Liver (tissue), 9 donors: ENCODE results near the gene VPS26A. TPM values are rescaled to one million over a fixed set of nuclear protein-coding genes. Genes with fewer than 3 reads are reported as not detected.

ENCODE experiments used
- DNase-seq: peaks from one replicate; pipeline ENCODE4 v3.0.0-alpha.2; 2017; ENCODE audit warnings: low spot score
- H3K27ac ChIP-seq, 2 donors: one replicate each; pipeline ENCODE4 v1.7.0; 2013; ENCODE audit warnings: inconsistent platforms in 2 of 2, low read length in 2 of 2, control low read depth in 1 of 2, low read depth in 1 of 2, mild to moderate bottlenecking in 1 of 2
- H3K27me3 ChIP-seq, 4 donors: one replicate each; pipeline versions ENCODE4 v1.6.1 to v1.7.0; 2013; ENCODE audit warnings: low read length in 3 of 4, inconsistent platforms in 1 of 4, mild to moderate bottlenecking in 1 of 4, moderate library complexity in 1 of 4; ENCODE audit not compliant: control insufficient read depth in 4 of 4, insufficient read depth in 4 of 4
- H3K36me3 ChIP-seq, 4 donors: one replicate each; pipeline versions ENCODE4 v1.6.1 to v1.7.0; 2013; ENCODE audit warnings: low read length in 3 of 4, mild to moderate bottlenecking in 3 of 4, low read depth in 1 of 4, moderate library complexity in 1 of 4; ENCODE audit not compliant: control insufficient read depth in 4 of 4, insufficient read depth in 3 of 4
- H3K4me1 ChIP-seq, 4 donors: one replicate each; pipeline versions ENCODE4 v1.6.1 to v1.7.0; 2013; ENCODE audit warnings: low read length in 3 of 4, mild to moderate bottlenecking in 3 of 4, moderate library complexity in 1 of 4; ENCODE audit not compliant: control insufficient read depth in 4 of 4, insufficient read depth in 4 of 4
- H3K4me3 ChIP-seq, 3 donors: one replicate each; pipeline versions ENCODE4 v1.6.1 to v1.7.0; 2013; ENCODE audit warnings: low read length in 3 of 3, control low read depth in 1 of 3, low read depth in 1 of 3, mild to moderate bottlenecking in 1 of 3
- H3K9ac ChIP-seq, 2 donors: one replicate each; pipeline ENCODE4 v1.7.0; 2013; ENCODE audit warnings: low read length in 2 of 2, mild to moderate bottlenecking in 2 of 2, moderate library complexity in 2 of 2, control low read depth in 1 of 2, low read depth in 1 of 2
- H3K9me3 ChIP-seq, 4 donors: one replicate each; pipeline versions ENCODE4 v1.6.1 to v1.7.0; 2013; ENCODE audit warnings: low read length in 3 of 4; ENCODE audit not compliant: control insufficient read depth in 4 of 4
- ATF3 ChIP-seq: IDR thresholded peaks from 2 replicates; pipeline ENCODE4 v1.6.1; 2016; ENCODE audit warnings: antibody characterized with exemption
- EGR1 ChIP-seq, 2 donors: IDR thresholded peaks; 2 replicates each; pipeline ENCODE4 v1.6.1; 2016 to 2018; ENCODE audit warnings: antibody characterized with exemption in 2 of 2, low read depth in 2 of 2
- FOXA1 ChIP-seq: IDR thresholded peaks from 2 replicates; pipeline ENCODE4 v1.6.1; 2016; ENCODE audit warnings: antibody characterized with exemption
- FOXA2 ChIP-seq: IDR thresholded peaks from 2 replicates; pipeline ENCODE4 v1.6.1; 2016; ENCODE audit warnings: antibody characterized with exemption
- GABPA ChIP-seq, 2 donors: IDR thresholded peaks in 1 of 2; conservative IDR thresholded peaks in 1 of 2; 2 replicates each; pipeline ENCODE4 v1.6.1; 2016; ENCODE audit warnings: antibody characterized with exemption in 2 of 2, mild to moderate bottlenecking in 1 of 2, moderate library complexity in 1 of 2
- HNF4A ChIP-seq, 2 donors: conservative IDR thresholded peaks; 2 replicates each; pipeline ENCODE4 v1.6.1; 2016; ENCODE audit warnings: antibody characterized with exemption in 2 of 2, mild to moderate bottlenecking in 2 of 2
- HNF4G ChIP-seq: IDR thresholded peaks from 2 replicates; pipeline ENCODE4 v1.6.1; 2016; ENCODE audit warnings: antibody characterized with exemption
- JUND ChIP-seq, 2 donors: IDR thresholded peaks; 2 replicates each; pipeline ENCODE4 v1.6.1; 2016; ENCODE audit warnings: antibody characterized with exemption in 2 of 2
- NR2F2 ChIP-seq: IDR thresholded peaks from 2 replicates; pipeline ENCODE4 v1.6.1; 2016; ENCODE audit warnings: antibody characterized with exemption
- RAD21 ChIP-seq, 2 donors: IDR thresholded peaks; 2 replicates each; pipeline ENCODE4 v1.6.1; 2016; ENCODE audit warnings: antibody characterized with exemption in 2 of 2, mild to moderate bottlenecking in 2 of 2
- REST ChIP-seq: IDR thresholded peaks from 2 replicates; pipeline ENCODE4 v1.6.1; 2016; ENCODE audit warnings: antibody characterized with exemption, mild to moderate bottlenecking
- RXRA ChIP-seq, 2 donors: IDR thresholded peaks; 2 replicates each; pipeline ENCODE4 v1.6.1; 2017 to 2018; ENCODE audit warnings: antibody characterized with exemption in 2 of 2, mild to moderate bottlenecking in 1 of 2
- SP1 ChIP-seq: IDR thresholded peaks from 2 replicates; pipeline ENCODE4 v1.6.1; 2018; ENCODE audit warnings: antibody characterized with exemption, mild to moderate bottlenecking
- TAF1 ChIP-seq: conservative IDR thresholded peaks from 2 replicates; pipeline ENCODE4 v1.6.1; 2016; ENCODE audit warnings: antibody characterized with exemption, mild to moderate bottlenecking
- YY1 ChIP-seq: IDR thresholded peaks from 2 replicates; pipeline ENCODE4 v1.6.1; 2016; ENCODE audit warnings: antibody characterized with exemption, mild to moderate bottlenecking
- WGBS: extraction: QIAGEN DNeasy Blood & Tissue Kit; methylation state at CpG from one replicate; pipeline ENCODE4 v1.1.7; 2013; 5-methylcytosine and 5-hydroxymethylcytosine counted together
- polyA plus RNA-seq, 2 donors: library from polyadenylated mRNA; stranded (reverse) in 1 of 2; unstranded in 1 of 2; fragments of 200-250 nt in 1 of 2; fragments of >200 nt in 1 of 2; fragmentation: Nextera tagmentation in 1 of 2; extraction: Ambion mirVana in 1 of 2; gene quantifications; one replicate each; pipeline versions ENCODE4 v1.2.1 to v1.2.3, GENCODE V29; 2013 to 2015
- total RNA-seq, 2 donors: library from RNA; depleted of rRNA; stranded (reverse); fragments of >200 nt; gene quantifications; one replicate each; pipeline ENCODE4 v1.2.3, GENCODE V29; 2014
- TF ChIP-seq, protein P1 (sequence below): IDR thresholded peaks from 2 replicates; pipeline ENCODE4 v1.6.1; 2016; ENCODE audit warnings: antibody characterized with exemption
- TF ChIP-seq, protein P2 (sequence below): fragments of 150-350 bp; IDR thresholded peaks from 2 replicates; pipeline ENCODE4 v1.5.1; 2017; ENCODE audit warnings: improper control_type of control experiment, low read depth, low read length; ENCODE audit not compliant: missing input control
- TF ChIP-seq, protein P3 (sequence below): IDR thresholded peaks from 2 replicates; pipeline ENCODE4 v1.6.1; 2016; ENCODE audit warnings: antibody characterized with exemption
- donor health status: healthy.
- donor health status: healthy.
- donor health status: healthy.
- donor health status: healthy.
- donor health status: healthy.

VPS26A gene
- total and polyA plus RNA-seq, 4 donors: 10.9 to 21.4 (median 14.5) TPM

- 88% methylated on average over 4 of the region's 4 CpGs for WGBS
- Histone ChIP-seq H3K4me3 (no peak overlapping the region), H3K4me1 (peaks cover 0 to 26% (median 20%) of the 10 kb centered on the region in 4 donors), H3K36me3 (peaks cover 4 to 15% (median 9%) of the 10 kb centered on the region in 4 donors), H3K9me3 (no peaks in the 10 kb centered on the region), H3K9ac (no peak overlapping the region), H3K27me3 (no peaks in the 10 kb centered on the region), H3K27ac (no peak overlapping the region)
- TF ChIP-seq NR2F2 (no peak), FOXA1 (no peak), SP1 (no peak), REST (no peak), JUND (IDR thresholded peaks at IDR 0.05) (no peak), GABPA (IDR thresholded peaks at IDR 0.05 in 1 of 2, conservative IDR thresholded peaks at IDR 0.05 in 1 of 2) (no peak), RXRA (IDR thresholded peaks at IDR 0.05) (no peak), HNF4G (no peak), FOXA2 (no peak)
- TF ChIP-seq, protein P1, sequence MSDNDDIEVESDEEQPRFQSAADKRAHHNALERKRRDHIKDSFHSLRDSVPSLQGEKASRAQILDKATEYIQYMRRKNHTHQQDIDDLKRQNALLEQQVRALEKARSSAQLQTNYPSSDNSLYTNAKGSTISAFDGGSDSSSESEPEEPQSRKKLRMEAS: no peak
- no peak for DNase-seq
Observed at GRCh38 chr10:69182005-69182404, 58.0 kb downstream of the VPS26A start.

DNA sequence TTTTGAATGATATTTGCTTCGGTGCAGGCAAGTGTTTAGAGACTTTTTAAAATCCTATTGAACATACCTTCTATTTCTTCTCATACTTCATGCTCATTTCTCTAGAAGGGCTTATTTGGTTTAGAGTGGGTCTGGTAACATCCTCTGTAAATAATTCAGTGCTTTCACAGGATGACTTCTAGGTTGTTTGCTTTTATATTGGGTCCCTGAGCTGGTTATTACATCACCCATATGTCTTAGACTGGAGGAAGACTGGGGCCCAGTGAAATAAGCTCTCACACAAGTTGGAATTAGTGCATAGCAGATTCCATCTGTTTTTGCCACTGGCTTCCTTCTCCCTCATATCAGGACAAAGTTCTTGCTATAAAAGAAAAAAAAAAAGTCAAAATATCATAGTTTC is 62.5 kb downstream of the VPS26A start:
- H3K36me3 ChIP-seq: peaks cover 10 to 42% (median 31%) of the 10 kb centered on the region in 4 donors
- peaks cover 0 to 6% (median 5%) of the 10 kb centered on the region in 4 donors for H3K4me1 ChIP-seq
- H3K27me3 ChIP-seq: no peaks in the 10 kb centered on the region
- H3K4me3 ChIP-seq: no peak overlapping the region
- H3K27ac ChIP-seq: no peak overlapping the region
- 89% methylated on average over 1 of the region's 1 CpG for WGBS
- no peak for TF ChIP-seq HNF4G
- TF ChIP-seq GABPA (IDR thresholded peaks at IDR 0.05 in 1 of 2, conservative IDR thresholded peaks at IDR 0.05 in 1 of 2): no peak
- TF ChIP-seq TAF1: no peak
- no peak for TF ChIP-seq EGR1 (IDR thresholded peaks at IDR 0.05; ENCODE audit: low read depth in 2 of 2)
- no peak for TF ChIP-seq RXRA (IDR thresholded peaks at IDR 0.05)
- TF ChIP-seq JUND (IDR thresholded peaks at IDR 0.05): no peak
- no peak for TF ChIP-seq YY1
- no peak for TF ChIP-seq REST
- TF ChIP-seq, protein P1: no peak
- TF ChIP-seq, protein P2, sequence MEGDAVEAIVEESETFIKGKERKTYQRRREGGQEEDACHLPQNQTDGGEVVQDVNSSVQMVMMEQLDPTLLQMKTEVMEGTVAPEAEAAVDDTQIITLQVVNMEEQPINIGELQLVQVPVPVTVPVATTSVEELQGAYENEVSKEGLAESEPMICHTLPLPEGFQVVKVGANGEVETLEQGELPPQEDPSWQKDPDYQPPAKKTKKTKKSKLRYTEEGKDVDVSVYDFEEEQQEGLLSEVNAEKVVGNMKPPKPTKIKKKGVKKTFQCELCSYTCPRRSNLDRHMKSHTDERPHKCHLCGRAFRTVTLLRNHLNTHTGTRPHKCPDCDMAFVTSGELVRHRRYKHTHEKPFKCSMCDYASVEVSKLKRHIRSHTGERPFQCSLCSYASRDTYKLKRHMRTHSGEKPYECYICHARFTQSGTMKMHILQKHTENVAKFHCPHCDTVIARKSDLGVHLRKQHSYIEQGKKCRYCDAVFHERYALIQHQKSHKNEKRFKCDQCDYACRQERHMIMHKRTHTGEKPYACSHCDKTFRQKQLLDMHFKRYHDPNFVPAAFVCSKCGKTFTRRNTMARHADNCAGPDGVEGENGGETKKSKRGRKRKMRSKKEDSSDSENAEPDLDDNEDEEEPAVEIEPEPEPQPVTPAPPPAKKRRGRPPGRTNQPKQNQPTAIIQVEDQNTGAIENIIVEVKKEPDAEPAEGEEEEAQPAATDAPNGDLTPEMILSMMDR: no peak
- no peak for TF ChIP-seq FOXA1
- TF ChIP-seq ATF3: no peak
- no peak for TF ChIP-seq NR2F2
- TF ChIP-seq HNF4A (conservative IDR thresholded peaks at IDR 0.05): no peak
- TF ChIP-seq FOXA2: no peak
- TF ChIP-seq SP1: no peak
- TF ChIP-seq RAD21 (IDR thresholded peaks at IDR 0.05): no peak
- TF ChIP-seq, protein P3, sequence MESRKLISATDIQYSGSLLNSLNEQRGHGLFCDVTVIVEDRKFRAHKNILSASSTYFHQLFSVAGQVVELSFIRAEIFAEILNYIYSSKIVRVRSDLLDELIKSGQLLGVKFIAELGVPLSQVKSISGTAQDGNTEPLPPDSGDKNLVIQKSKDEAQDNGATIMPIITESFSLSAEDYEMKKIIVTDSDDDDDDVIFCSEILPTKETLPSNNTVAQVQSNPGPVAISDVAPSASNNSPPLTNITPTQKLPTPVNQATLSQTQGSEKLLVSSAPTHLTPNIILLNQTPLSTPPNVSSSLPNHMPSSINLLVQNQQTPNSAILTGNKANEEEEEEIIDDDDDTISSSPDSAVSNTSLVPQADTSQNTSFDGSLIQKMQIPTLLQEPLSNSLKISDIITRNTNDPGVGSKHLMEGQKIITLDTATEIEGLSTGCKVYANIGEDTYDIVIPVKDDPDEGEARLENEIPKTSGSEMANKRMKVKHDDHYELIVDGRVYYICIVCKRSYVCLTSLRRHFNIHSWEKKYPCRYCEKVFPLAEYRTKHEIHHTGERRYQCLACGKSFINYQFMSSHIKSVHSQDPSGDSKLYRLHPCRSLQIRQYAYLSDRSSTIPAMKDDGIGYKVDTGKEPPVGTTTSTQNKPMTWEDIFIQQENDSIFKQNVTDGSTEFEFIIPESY: no peak
- no peaks in the 10 kb centered on the region for H3K9me3 ChIP-seq
- no peak overlapping the region for H3K9ac ChIP-seq
- no peak for DNase-seq
